ENCODE results near the gene TBXAS1. TPM values are rescaled to one million over a fixed set of nuclear protein-coding genes. Genes with fewer than 3 reads are reported as not detected.

Gene TBXAS1
- polyA plus RNA-seq, 2 of the 4 experiments (the other 2 are of a cell fraction): 8.8 to 11.6 TPM

DNA sequence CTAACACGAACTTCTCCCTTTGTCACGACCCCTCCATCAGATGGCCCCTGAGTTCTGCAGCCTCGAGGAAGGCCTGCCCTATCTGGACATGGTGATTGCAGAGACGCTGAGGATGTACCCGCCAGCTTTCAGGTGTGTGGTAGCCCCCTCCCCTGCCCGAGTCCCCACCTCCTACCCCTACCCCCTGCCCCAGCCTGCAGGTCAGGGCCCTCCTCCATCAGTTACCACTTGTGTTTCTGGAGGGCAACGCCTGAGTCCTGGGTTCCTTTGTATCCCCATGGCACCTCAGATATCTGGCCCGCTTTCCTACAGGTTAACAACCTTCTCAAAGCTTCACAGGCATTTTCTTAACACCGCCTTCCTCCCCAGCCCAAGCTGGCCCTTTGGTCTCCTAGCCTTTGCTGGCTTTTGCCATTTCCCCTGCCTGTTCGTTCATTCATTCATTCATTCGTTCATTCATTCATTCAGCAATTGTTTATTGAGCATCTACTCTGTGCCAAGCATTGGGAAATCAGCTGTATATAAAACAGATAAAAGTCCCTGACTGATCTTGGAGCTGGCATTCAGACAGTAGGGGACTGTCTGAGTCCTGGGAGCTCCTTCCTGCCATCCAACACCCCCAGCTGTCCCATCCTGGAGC lies 178.1 kb downstream of the TBXAS1 start:
- DNase-seq (ENCODE audit: low read depth in 1 of 2, low spot score in 1 of 2): no peak
- POLR2A ChIA-PET: no interaction called here
- no peaks in the 10 kb centered on the region for H3K4me1 ChIP-seq
- 65% methylated on average over 11 of the region's 11 CpGs for WGBS (ENCODE audit: missing lambda C conversion rate)
- ATAC-seq: no peak
- no peak overlapping the region for H3K27ac ChIP-seq
- TF ChIP-seq ZC3H11A (IDR thresholded peaks at IDR 0.05): no peak
- TF ChIP-seq GATA3 (IDR thresholded peaks at IDR 0.05; ENCODE audit: borderline replicate concordance): no peak
- no peak for TF ChIP-seq RCOR1 (IDR thresholded peaks at IDR 0.05; ENCODE audit: low read depth, low read length)
- TF ChIP-seq ZFP36 (IDR thresholded peaks at IDR 0.05; ENCODE audit: borderline replicate concordance, partially characterized antibody): no peak
- no peak for TF ChIP-seq CBX2 (IDR thresholded peaks at IDR 0.05; ENCODE audit: borderline replicate concordance, low read depth)
- TF ChIP-seq, protein P1, sequence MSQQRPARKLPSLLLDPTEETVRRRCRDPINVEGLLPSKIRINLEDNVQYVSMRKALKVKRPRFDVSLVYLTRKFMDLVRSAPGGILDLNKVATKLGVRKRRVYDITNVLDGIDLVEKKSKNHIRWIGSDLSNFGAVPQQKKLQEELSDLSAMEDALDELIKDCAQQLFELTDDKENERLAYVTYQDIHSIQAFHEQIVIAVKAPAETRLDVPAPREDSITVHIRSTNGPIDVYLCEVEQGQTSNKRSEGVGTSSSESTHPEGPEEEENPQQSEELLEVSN (IDR thresholded peaks at IDR 0.05; ENCODE audit: borderline replicate concordance, low read depth): no peak
- no peak for TF ChIP-seq RFX5 (IDR thresholded peaks at IDR 0.05)
- TF ChIP-seq POLR2AphosphoS2 (conservative IDR thresholded peaks at IDR 0.05; ENCODE audit: low read length): no peak
- TF ChIP-seq JUNB (IDR thresholded peaks at IDR 0.05): no peak
- no peak for TF ChIP-seq RAD21 (conservative IDR thresholded peaks at IDR 0.05 in 1 of 2, IDR thresholded peaks at IDR 0.05 in 1 of 2)
- no peak for TF ChIP-seq FOSB (CRISPR knock-in tag; IDR thresholded peaks at IDR 0.05)
- TF ChIP-seq CHD2 (IDR thresholded peaks at IDR 0.05; ENCODE audit: low read length, partially characterized antibody): no peak
- no peak for TF ChIP-seq NFE2L2 (conservative IDR thresholded peaks at IDR 0.05; ENCODE audit: low read length)
- TF ChIP-seq, protein P2, sequence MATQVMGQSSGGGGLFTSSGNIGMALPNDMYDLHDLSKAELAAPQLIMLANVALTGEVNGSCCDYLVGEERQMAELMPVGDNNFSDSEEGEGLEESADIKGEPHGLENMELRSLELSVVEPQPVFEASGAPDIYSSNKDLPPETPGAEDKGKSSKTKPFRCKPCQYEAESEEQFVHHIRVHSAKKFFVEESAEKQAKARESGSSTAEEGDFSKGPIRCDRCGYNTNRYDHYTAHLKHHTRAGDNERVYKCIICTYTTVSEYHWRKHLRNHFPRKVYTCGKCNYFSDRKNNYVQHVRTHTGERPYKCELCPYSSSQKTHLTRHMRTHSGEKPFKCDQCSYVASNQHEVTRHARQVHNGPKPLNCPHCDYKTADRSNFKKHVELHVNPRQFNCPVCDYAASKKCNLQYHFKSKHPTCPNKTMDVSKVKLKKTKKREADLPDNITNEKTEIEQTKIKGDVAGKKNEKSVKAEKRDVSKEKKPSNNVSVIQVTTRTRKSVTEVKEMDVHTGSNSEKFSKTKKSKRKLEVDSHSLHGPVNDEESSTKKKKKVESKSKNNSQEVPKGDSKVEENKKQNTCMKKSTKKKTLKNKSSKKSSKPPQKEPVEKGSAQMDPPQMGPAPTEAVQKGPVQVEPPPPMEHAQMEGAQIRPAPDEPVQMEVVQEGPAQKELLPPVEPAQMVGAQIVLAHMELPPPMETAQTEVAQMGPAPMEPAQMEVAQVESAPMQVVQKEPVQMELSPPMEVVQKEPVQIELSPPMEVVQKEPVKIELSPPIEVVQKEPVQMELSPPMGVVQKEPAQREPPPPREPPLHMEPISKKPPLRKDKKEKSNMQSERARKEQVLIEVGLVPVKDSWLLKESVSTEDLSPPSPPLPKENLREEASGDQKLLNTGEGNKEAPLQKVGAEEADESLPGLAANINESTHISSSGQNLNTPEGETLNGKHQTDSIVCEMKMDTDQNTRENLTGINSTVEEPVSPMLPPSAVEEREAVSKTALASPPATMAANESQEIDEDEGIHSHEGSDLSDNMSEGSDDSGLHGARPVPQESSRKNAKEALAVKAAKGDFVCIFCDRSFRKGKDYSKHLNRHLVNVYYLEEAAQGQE (IDR thresholded peaks at IDR 0.05): no peak
- no peak for FAIRE-seq
- H3K9me3 ChIP-seq: no peaks in the 10 kb centered on the region
- no peak overlapping the region for H3K4me2 ChIP-seq
- CTCF ChIA-PET: interaction anchor here (1.2 to 11.1 kb wide), 10 partner anchors 19 to 506 kb away, joined by 3 to 311 read pairs (median 7); no protein-coding TSS in a partner anchor
- no peak overlapping the region for H3K4me3 ChIP-seq

DNA sequence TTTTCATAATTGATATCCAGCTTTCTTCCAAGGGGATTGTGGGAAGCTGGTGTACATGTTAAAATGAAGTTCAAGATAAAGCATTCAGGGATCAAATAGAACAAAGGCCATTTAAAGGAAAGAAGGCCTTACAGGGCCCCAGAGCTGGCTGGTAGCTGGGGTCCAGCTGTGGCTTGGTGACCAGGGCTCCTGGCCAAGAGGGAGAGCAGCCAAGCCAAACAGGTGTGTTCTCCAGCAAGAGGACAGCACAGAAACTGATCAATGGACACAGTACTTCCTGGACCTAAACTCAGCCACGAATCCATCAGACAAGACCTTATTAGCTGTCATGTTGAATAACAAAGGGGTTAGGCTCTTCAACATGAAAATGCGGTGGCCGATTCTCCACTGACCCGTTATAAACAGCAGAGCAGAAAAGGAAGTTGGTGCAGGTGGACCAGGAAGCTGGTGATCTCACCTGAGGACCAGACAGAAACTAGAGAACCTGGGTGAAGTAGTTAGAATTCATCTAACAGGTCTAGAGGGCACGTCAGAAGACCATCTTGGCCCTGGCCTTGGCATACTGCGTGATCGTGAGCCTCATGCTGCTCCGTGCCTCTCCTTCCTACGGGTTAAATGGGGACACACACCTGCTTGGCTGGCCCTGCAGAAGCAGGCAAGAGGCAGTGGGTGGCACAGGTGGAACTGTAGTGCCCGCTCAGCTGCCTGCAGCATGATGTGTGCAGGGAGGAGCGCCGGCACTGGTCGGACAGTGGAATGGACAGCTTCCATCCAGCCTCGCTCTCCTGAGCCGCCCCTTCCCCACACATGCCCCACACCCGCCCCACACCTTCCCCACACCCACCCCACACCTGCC lies 179.9 kb downstream of the TBXAS1 start:
- ChIA-PET CTCF (interaction anchor here (0.5 to 2.4 kb wide), 5 partner anchors 254 to 407 kb away, joined by 3 to 8 read pairs (median 5); no protein-coding TSS in a partner anchor), POLR2A (no interaction called here)
- Histone ChIP-seq H3K4me2 (no peak overlapping the region), H3K4me3 (no peak overlapping the region), H3K4me1 (no peaks in the 10 kb centered on the region), H3K9me3 (no peaks in the 10 kb centered on the region), H3K27ac (no peak overlapping the region)
- FAIRE-seq (no peak), ATAC-seq (no peak), DNase-seq (ENCODE audit: low read depth in 1 of 2, low spot score in 1 of 2) (no peak)
- TF ChIP-seq NPAS2 (CRISPR knock-in tag; IDR thresholded peaks at IDR 0.05; ENCODE audit: borderline replicate concordance): no peak
- TF ChIP-seq RARB (CRISPR knock-in tag; IDR thresholded peaks at IDR 0.05): no peak
- WGBS (ENCODE audit: missing lambda C conversion rate): 76% methylated on average over 15 of the region's 16 CpGs

DNA sequence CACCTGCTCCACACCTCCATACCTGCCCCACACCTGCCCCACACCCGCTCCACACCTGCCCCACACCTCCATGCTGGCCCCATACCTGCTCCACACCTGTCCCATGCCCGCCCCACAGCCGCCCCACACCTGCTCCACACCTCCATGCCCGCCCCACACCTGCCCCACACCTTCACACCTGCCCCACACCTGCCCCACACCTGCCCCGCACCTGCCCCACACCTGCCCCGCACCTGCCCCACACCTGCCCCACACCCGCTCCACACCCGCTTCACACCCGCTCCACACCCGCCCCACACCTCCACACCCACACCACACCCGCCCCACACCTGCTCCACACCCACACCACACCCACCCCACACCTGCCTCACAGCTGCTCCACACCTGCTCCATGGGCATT lies 180.7 kb downstream of the TBXAS1 start:
- FAIRE-seq (no peak), ATAC-seq (no peak)
- no peak for TF ChIP-seq EP300 (IDR thresholded peaks at IDR 0.05)
- TF ChIP-seq ESRRA (IDR thresholded peaks at IDR 0.05; ENCODE audit: borderline replicate concordance, low read length): no peak
- TF ChIP-seq, protein P3, sequence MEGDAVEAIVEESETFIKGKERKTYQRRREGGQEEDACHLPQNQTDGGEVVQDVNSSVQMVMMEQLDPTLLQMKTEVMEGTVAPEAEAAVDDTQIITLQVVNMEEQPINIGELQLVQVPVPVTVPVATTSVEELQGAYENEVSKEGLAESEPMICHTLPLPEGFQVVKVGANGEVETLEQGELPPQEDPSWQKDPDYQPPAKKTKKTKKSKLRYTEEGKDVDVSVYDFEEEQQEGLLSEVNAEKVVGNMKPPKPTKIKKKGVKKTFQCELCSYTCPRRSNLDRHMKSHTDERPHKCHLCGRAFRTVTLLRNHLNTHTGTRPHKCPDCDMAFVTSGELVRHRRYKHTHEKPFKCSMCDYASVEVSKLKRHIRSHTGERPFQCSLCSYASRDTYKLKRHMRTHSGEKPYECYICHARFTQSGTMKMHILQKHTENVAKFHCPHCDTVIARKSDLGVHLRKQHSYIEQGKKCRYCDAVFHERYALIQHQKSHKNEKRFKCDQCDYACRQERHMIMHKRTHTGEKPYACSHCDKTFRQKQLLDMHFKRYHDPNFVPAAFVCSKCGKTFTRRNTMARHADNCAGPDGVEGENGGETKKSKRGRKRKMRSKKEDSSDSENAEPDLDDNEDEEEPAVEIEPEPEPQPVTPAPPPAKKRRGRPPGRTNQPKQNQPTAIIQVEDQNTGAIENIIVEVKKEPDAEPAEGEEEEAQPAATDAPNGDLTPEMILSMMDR (IDR thresholded peaks at IDR 0.05): no peak
- TF ChIP-seq, protein P4, sequence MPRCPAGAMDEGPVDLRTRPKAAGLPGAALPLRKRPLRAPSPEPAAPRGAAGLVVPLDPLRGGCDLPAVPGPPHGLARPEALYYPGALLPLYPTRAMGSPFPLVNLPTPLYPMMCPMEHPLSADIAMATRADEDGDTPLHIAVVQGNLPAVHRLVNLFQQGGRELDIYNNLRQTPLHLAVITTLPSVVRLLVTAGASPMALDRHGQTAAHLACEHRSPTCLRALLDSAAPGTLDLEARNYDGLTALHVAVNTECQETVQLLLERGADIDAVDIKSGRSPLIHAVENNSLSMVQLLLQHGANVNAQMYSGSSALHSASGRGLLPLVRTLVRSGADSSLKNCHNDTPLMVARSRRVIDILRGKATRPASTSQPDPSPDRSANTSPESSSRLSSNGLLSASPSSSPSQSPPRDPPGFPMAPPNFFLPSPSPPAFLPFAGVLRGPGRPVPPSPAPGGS (IDR thresholded peaks at IDR 0.05): no peak
- TF ChIP-seq RAD21 (conservative IDR thresholded peaks at IDR 0.05 in 1 of 2, IDR thresholded peaks at IDR 0.05 in 1 of 2): no peak

More for the DNA sequence above, 180.7 kb downstream of the TBXAS1 start:
- ChIA-PET CTCF (interaction anchor here (0.8 to 1.6 kb wide), 5 partner anchors 7 to 391 kb away, joined by 3 to 6 read pairs (median 3); no protein-coding TSS in a partner anchor), POLR2A (no interaction called here)
- Histone ChIP-seq H3K27ac (no peak overlapping the region), H3K4me1 (no peaks in the 10 kb centered on the region), H3K4me3 (no peak overlapping the region), H3K4me2 (no peak overlapping the region), H3K9me3 (no peaks in the 10 kb centered on the region)
- WGBS (ENCODE audit: missing lambda C conversion rate): 80% methylated on average over 1 of the region's 11 CpGs
- DNase-seq (ENCODE audit: low read depth in 1 of 2, low spot score in 1 of 2): no peak
